ENCODE data around the gene OR6C76.
"Not testable (repeated sequence)": the region's sequence is repeated elsewhere in the genome, so short reads cannot be mapped to it uniquely, and the experiment has no call there.

OR6C76 gene

DNA sequence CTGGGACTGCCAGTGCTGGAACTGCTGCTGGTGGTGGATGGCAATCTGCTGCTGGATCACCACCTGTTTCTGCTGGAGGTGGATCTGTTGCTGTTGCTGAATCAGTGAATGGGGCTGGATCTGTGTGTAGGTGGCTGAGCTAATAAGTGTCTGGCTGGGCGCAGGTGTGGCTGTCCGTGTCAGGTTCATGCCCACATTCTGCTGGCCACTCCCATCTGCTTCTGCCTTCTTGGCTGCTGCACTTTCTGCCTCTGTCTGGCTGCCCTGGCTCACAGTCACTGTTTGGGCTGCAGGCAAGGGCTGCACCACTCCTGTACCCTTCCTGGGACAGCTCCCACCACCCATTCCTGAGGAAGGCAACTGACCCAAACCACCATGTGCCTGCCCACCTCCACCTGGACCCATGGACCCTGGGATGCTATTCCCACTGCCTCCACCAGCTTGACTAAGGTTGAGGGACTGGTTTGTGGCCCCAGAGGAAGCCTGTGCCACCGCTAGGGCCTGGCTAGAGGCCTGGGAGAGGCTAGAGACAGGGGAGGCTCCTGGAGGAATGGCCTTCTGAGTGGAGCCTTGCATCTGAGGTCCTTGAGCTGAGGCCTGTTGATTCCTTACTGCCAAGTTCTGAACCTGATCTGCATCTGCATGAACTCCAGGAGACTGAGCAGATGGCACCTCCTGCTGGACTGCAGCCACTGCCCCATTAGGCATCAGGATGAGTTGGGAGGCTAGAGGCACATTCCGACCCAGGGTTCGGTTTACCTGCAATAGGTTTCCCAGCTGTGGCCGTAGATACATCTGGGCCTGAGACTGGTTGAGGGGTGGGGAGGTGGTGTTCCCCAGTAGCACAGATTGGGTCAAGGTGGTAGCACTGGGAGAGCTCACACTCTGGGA, 12.3 kb upstream of the OR6C76 start:
- not testable (repeated sequence) for H3K4me2 ChIP-seq (ENCODE audit: low read length, poor library complexity, severe bottlenecking); H3K4ac ChIP-seq (ENCODE audit: low read depth in 1 of 2, low read length in 2 of 2); H3K9me3 ChIP-seq (ENCODE audit: control insufficient read depth, low read length); DNase-seq; H3K79me1 ChIP-seq (replicated peaks; ENCODE audit: low read length, poor library complexity, severe bottlenecking); H2BK5ac ChIP-seq (ENCODE audit: low read depth, low read length, poor library complexity, severe bottlenecking); H3K14ac ChIP-seq (ENCODE audit: low read length in 2 of 2); H3K4me1 ChIP-seq (ENCODE audit: control insufficient read depth, insufficient read depth, low read depth, low read length); H4K91ac ChIP-seq (ENCODE audit: low read length); H3K4me3 ChIP-seq (ENCODE audit: insufficient read depth in 1 of 2, low read depth in 1 of 2, low read length in 2 of 2); H2BK120ac ChIP-seq (ENCODE audit: low read depth, low read length); H3K27ac ChIP-seq (ENCODE audit: low read length, poor library complexity, severe bottlenecking); H3K36me3 ChIP-seq (ENCODE audit: control insufficient read depth in 1 of 2, insufficient read depth in 2 of 2, low read depth in 1 of 2, low read length in 2 of 2); H2AFZ ChIP-seq (ENCODE audit: low read depth, low read length); H3K18ac ChIP-seq (ENCODE audit: low read depth in 1 of 2, low read length in 2 of 2); H2AK5ac ChIP-seq (ENCODE audit: low read length, severe bottlenecking); H2BK12ac ChIP-seq (ENCODE audit: low read length in 2 of 2); H3K9ac ChIP-seq (ENCODE audit: low read length); H2BK15ac ChIP-seq (ENCODE audit: low read depth, poor library complexity, severe bottlenecking); H3K27me3 ChIP-seq (ENCODE audit: control insufficient read depth in 1 of 2, insufficient read depth in 1 of 2, low read length in 2 of 2); H3K23ac ChIP-seq (ENCODE audit: low read length in 2 of 2); H4K8ac ChIP-seq (ENCODE audit: low read length)
- 84% methylated on average over 3 of the region's 6 CpGs for WGBS

GRCh38 chr12:55414396-55414823, 11.6 kb upstream of the OR6C76 start:
- H3K4me3 ChIP-seq (ENCODE audit: insufficient read depth in 1 of 2, low read depth in 1 of 2, low read length in 2 of 2); H2AK5ac ChIP-seq (ENCODE audit: low read length, severe bottlenecking); H2BK120ac ChIP-seq (ENCODE audit: low read depth, low read length); H3K23ac ChIP-seq (ENCODE audit: low read length in 2 of 2); H3K27ac ChIP-seq (ENCODE audit: low read length, poor library complexity, severe bottlenecking); H4K8ac ChIP-seq (ENCODE audit: low read length); H3K27me3 ChIP-seq (ENCODE audit: control insufficient read depth in 1 of 2, insufficient read depth in 1 of 2, low read length in 2 of 2); H3K14ac ChIP-seq (ENCODE audit: low read length in 2 of 2); H2BK5ac ChIP-seq (ENCODE audit: low read depth, low read length, poor library complexity, severe bottlenecking); H3K79me1 ChIP-seq (replicated peaks; ENCODE audit: low read length, poor library complexity, severe bottlenecking); H3K18ac ChIP-seq (ENCODE audit: low read depth in 1 of 2, low read length in 2 of 2); H3K4me1 ChIP-seq (ENCODE audit: control insufficient read depth, insufficient read depth, low read depth, low read length); H3K36me3 ChIP-seq (ENCODE audit: control insufficient read depth in 1 of 2, insufficient read depth in 2 of 2, low read depth in 1 of 2, low read length in 2 of 2); H2BK15ac ChIP-seq (ENCODE audit: low read depth, poor library complexity, severe bottlenecking); H4K91ac ChIP-seq (ENCODE audit: low read length); H3K4ac ChIP-seq (ENCODE audit: low read depth in 1 of 2, low read length in 2 of 2); H3K9me3 ChIP-seq (ENCODE audit: control insufficient read depth, low read length); H2AFZ ChIP-seq (ENCODE audit: low read depth, low read length); H2BK12ac ChIP-seq (ENCODE audit: low read length in 2 of 2); DNase-seq; H3K9ac ChIP-seq (ENCODE audit: low read length): not testable (repeated sequence)
- peak overlapping the region; percentile 22 for H3K4me2 ChIP-seq (ENCODE audit: low read length, poor library complexity, severe bottlenecking)
- 39% methylated on average over 7 of the region's 11 CpGs for WGBS

DNA sequence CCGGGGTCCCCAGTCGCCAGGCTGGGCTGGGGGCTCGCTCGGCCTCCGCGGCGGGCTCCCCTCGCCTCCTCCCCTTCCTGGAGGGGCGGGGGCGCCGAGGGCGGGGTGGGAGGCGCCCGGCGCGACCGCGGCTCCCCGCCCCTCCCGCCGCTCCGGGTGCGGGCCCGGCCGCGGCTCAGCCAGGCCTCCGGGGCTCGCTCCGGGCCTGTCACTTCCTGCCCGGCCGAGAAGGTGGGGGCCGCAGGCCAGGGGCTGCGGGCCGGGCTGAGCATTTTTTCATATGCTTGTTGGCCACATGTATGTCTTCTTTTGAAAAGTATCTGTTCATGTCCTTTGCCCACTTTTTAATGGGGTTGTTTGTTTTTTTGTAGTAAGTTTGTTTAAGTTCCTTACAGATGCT, 11.2 kb upstream of the OR6C76 start:
- not testable (repeated sequence) for H4K91ac ChIP-seq (ENCODE audit: low read length); H2BK120ac ChIP-seq (ENCODE audit: low read depth, low read length); H3K4me3 ChIP-seq (ENCODE audit: insufficient read depth in 1 of 2, low read depth in 1 of 2, low read length in 2 of 2); H2BK12ac ChIP-seq (ENCODE audit: low read length in 2 of 2); H3K79me1 ChIP-seq (replicated peaks; ENCODE audit: low read length, poor library complexity, severe bottlenecking); H3K27me3 ChIP-seq (ENCODE audit: control insufficient read depth in 1 of 2, insufficient read depth in 1 of 2, low read length in 2 of 2); H4K8ac ChIP-seq (ENCODE audit: low read length); DNase-seq; H3K14ac ChIP-seq (ENCODE audit: low read length in 2 of 2); H3K4ac ChIP-seq (ENCODE audit: low read depth in 1 of 2, low read length in 2 of 2); H3K18ac ChIP-seq (ENCODE audit: low read depth in 1 of 2, low read length in 2 of 2); H2BK5ac ChIP-seq (ENCODE audit: low read depth, low read length, poor library complexity, severe bottlenecking); H3K4me2 ChIP-seq (ENCODE audit: low read length, poor library complexity, severe bottlenecking); H3K4me1 ChIP-seq (ENCODE audit: control insufficient read depth, insufficient read depth, low read depth, low read length); H2AFZ ChIP-seq (ENCODE audit: low read depth, low read length); H3K9me3 ChIP-seq (ENCODE audit: control insufficient read depth, low read length); H2BK15ac ChIP-seq (ENCODE audit: low read depth, poor library complexity, severe bottlenecking); H3K27ac ChIP-seq (ENCODE audit: low read length, poor library complexity, severe bottlenecking); H2AK5ac ChIP-seq (ENCODE audit: low read length, severe bottlenecking); H3K9ac ChIP-seq (ENCODE audit: low read length); H3K23ac ChIP-seq (ENCODE audit: low read length in 2 of 2); H3K36me3 ChIP-seq (ENCODE audit: control insufficient read depth in 1 of 2, insufficient read depth in 2 of 2, low read depth in 1 of 2, low read length in 2 of 2)
- WGBS = no CpG with 5 or more reads among the region's 34 CpGs

- 83% methylated on average over 1 of the region's 1 CpG for WGBS
Observed at GRCh38 chr12:55416961-55417360, 9.1 kb upstream of the OR6C76 start.

More at GRCh38 chr12:55416961-55417360, 9.1 kb upstream of the OR6C76 start:
- Histone ChIP-seq H3K36me3 (ENCODE audit: control insufficient read depth in 1 of 2, insufficient read depth in 2 of 2, low read depth in 1 of 2, low read length in 2 of 2) (no peaks in the 10 kb centered on the region), H2BK5ac (ENCODE audit: low read depth, low read length, poor library complexity, severe bottlenecking) (no peak overlapping the region), H3K27me3 (ENCODE audit: control insufficient read depth in 1 of 2, insufficient read depth in 1 of 2, low read length in 2 of 2) (no peaks in the 10 kb centered on the region), H3K4ac (ENCODE audit: low read depth in 1 of 2, low read length in 2 of 2) (no peak overlapping the region), H2BK120ac (ENCODE audit: low read depth, low read length) (no peak overlapping the region), H4K8ac (ENCODE audit: low read length) (no peak overlapping the region), H2BK15ac (ENCODE audit: low read depth, poor library complexity, severe bottlenecking) (no peak overlapping the region), H2AK5ac (ENCODE audit: low read length, severe bottlenecking) (no peak overlapping the region), H3K9ac (ENCODE audit: low read length) (no peak overlapping the region), H3K79me1 (replicated peaks; ENCODE audit: low read length, poor library complexity, severe bottlenecking) (no peaks in the 10 kb centered on the region), H3K4me1 (ENCODE audit: control insufficient read depth, insufficient read depth, low read depth, low read length) (peaks cover 2% of the 10 kb centered on the region), H3K23ac (ENCODE audit: low read length in 2 of 2) (no peak overlapping the region), H3K9me3 (ENCODE audit: control insufficient read depth, low read length) (no peaks in the 10 kb centered on the region), H4K91ac (ENCODE audit: low read length) (no peak overlapping the region), H3K27ac (ENCODE audit: low read length, poor library complexity, severe bottlenecking) (no peak overlapping the region), H2AFZ (ENCODE audit: low read depth, low read length) (no peak overlapping the region), H3K14ac (ENCODE audit: low read length in 2 of 2) (no peak overlapping the region), H3K18ac (ENCODE audit: low read depth in 1 of 2, low read length in 2 of 2) (no peak overlapping the region), H2BK12ac (ENCODE audit: low read length in 2 of 2) (no peak overlapping the region), H3K4me3 (ENCODE audit: insufficient read depth in 1 of 2, low read depth in 1 of 2, low read length in 2 of 2) (no peak overlapping the region), H3K4me2 (ENCODE audit: low read length, poor library complexity, severe bottlenecking) (no peak overlapping the region)
- DNase-seq = no peak

All from mesenchymal stem cell (in vitro differentiated cells and primary cell).